GM23338 (cell line): ENCODE results near the gene ZNF83. TPM values are rescaled to one million over a fixed set of nuclear protein-coding genes. Genes with fewer than 3 reads are reported as not detected.

Experiments
- ATAC-seq: fragments of 200-7000 bp; cut with Tn5 transposase; 3 replicates; pipeline ENCODE4 v1.9.1; 2020
- DNase-seq: peaks from one replicate; pipeline ENCODE4 v3.0.0-alpha.2; 2015; ENCODE audit warnings: low spot score
- H2AFZ ChIP-seq: fragments of 200-600 bp; sonication (generic); 2 replicates; pipeline ENCODE4 v1.8.0; 2016; ENCODE audit warnings: antibody characterized with exemption, mild to moderate bottlenecking, moderate library complexity
- H3F3A ChIP-seq: fragments of 200-600 bp; sonication (generic); replicated peaks from 2 replicates; pipeline ENCODE4 v1.8.0; 2017; ENCODE audit warnings: antibody characterized with exemption, mixed run types, low read depth
- H3K27ac ChIP-seq: fragments of 200-600 bp; sonication (generic); 2 replicates; pipeline ENCODE4 v1.6.1; 2016; ENCODE audit warnings: low read depth
- H3K27me3 ChIP-seq: fragments of 200-600 bp; sonication (generic); 2 replicates; pipeline ENCODE4 v1.8.0; 2016; ENCODE audit warnings: mild to moderate bottlenecking, mixed run types, moderate library complexity; ENCODE audit not compliant: insufficient read depth
- H3K36me3 ChIP-seq: fragments of 200-600 bp; sonication (generic); 2 replicates; pipeline ENCODE4 v1.8.0; 2016; ENCODE audit warnings: mild to moderate bottlenecking; ENCODE audit not compliant: insufficient read depth
- H3K4me1 ChIP-seq: fragments of 200-600 bp; sonication (generic); 2 replicates; pipeline ENCODE4 v1.8.0; 2016; ENCODE audit warnings: mild to moderate bottlenecking, moderate library complexity; ENCODE audit not compliant: insufficient read depth
- H3K4me2 ChIP-seq: fragments of 200-600 bp; sonication (generic); 2 replicates; pipeline ENCODE4 v1.7.1; 2017; ENCODE audit warnings: mixed run types
- H3K4me3 ChIP-seq: fragments of 200-600 bp; sonication (generic); 2 replicates; pipeline ENCODE4 v1.6.1; 2016; ENCODE audit warnings: mixed run types
- H3K79me2 ChIP-seq: fragments of 200-600 bp; sonication (generic); replicated peaks from 2 replicates; pipeline ENCODE4 v1.8.0; 2017; ENCODE audit warnings: mild to moderate bottlenecking; ENCODE audit not compliant: insufficient read depth
- H3K9me2 ChIP-seq: fragments of 200-600 bp; sonication (generic); 2 replicates; pipeline ENCODE4 v1.8.0; 2017; ENCODE audit not compliant: insufficient read depth
- H4K20me1 ChIP-seq: fragments of 200-600 bp; sonication (generic); replicated peaks from 2 replicates; pipeline ENCODE4 v1.8.0; 2017; ENCODE audit warnings: mild to moderate bottlenecking; ENCODE audit not compliant: insufficient read depth
- H3K27ac Mint-ChIP-seq: 2 replicates; pipeline ENCODE4 v1.8.0; 2020; ENCODE audit warnings: inconsistent platforms, mild to moderate bottlenecking, moderate library complexity, mixed read lengths
- H3K27me3 Mint-ChIP-seq: 3 replicates; pipeline ENCODE4 v1.8.0; 2022; ENCODE audit warnings: low read depth, mild to moderate bottlenecking, moderate library complexity, mixed read lengths, inconsistent platforms; ENCODE audit not compliant: insufficient read depth, poor library complexity
- H3K36me3 Mint-ChIP-seq: 3 replicates; pipeline ENCODE4 v1.8.0; 2021; ENCODE audit warnings: low read depth, mild to moderate bottlenecking, inconsistent platforms, moderate library complexity, mixed read lengths
- H3K4me1 Mint-ChIP-seq: 3 replicates; pipeline ENCODE4 v1.8.0; 2020; ENCODE audit warnings: mild to moderate bottlenecking, inconsistent platforms, mixed read lengths
- H3K4me3 Mint-ChIP-seq: 3 replicates; pipeline ENCODE4 v1.8.0; 2021; ENCODE audit warnings: moderate library complexity, mild to moderate bottlenecking, inconsistent platforms, mixed read lengths
- H3K9me3 Mint-ChIP-seq: 3 replicates; pipeline ENCODE4 v1.8.0; 2020; ENCODE audit warnings: moderate library complexity, mild to moderate bottlenecking, inconsistent platforms, mixed read lengths
- EZH2 ChIP-seq: fragments of 200-600 bp; sonication (generic); IDR thresholded peaks from one replicate; pipeline ENCODE4 v1.8.0; 2017; ENCODE audit warnings: antibody characterized with exemption, mild to moderate bottlenecking, low read depth; ENCODE audit not compliant: unreplicated experiment
- EZH2phosphoT487 ChIP-seq: fragments of 200-600 bp; sonication (generic); IDR thresholded peaks from one replicate; pipeline ENCODE4 v1.8.1; 2018; ENCODE audit warnings: antibody characterized with exemption; ENCODE audit not compliant: unreplicated experiment
- JUNB ChIP-seq: IDR thresholded peaks from one replicate; pipeline ENCODE4 v1.6.1; 2016; ENCODE audit warnings: antibody characterized with exemption; ENCODE audit not compliant: unreplicated experiment
- NANOG ChIP-seq: IDR thresholded peaks from 2 replicates; pipeline ENCODE4 v1.6.1; 2016; ENCODE audit warnings: antibody characterized with exemption, borderline replicate concordance
- POLR2AphosphoS5 ChIP-seq: IDR thresholded peaks from 2 replicates; pipeline ENCODE4 v1.6.1; 2016; ENCODE audit warnings: antibody characterized with exemption, low read depth
- STAT1 ChIP-seq: IDR thresholded peaks from one replicate; pipeline ENCODE4 v1.6.1; 2016; ENCODE audit warnings: antibody characterized with exemption; ENCODE audit not compliant: unreplicated experiment
- ZNF114 ChIP-seq: fragments of 250-450 bp; sonication (Bioruptor Pico); IDR thresholded peaks from 2 replicates; pipeline ENCODE4 v1.5.0; 2020; ENCODE audit warnings: mild to moderate bottlenecking, moderate library complexity
- polyA plus RNA-seq: library from polyadenylated mRNA; unstranded; fragments of >200 nt; fragmentation: Nextera tagmentation; extraction: Ambion mirVana; gene quantifications from 2 replicates; pipeline ENCODE4 v1.2.1, GENCODE V29; 2016
- total RNA-seq: library from RNA; depleted of rRNA; stranded (reverse); fragments of >200 nt; shearing (Covaris generic); gene quantifications from 2 replicates; pipeline ENCODE4 v1.2.3, GENCODE V29; 2014
- TF ChIP-seq, protein P1 (sequence below): IDR thresholded peaks from one replicate; pipeline ENCODE4 v1.6.1; 2018; ENCODE audit warnings: antibody characterized with exemption; ENCODE audit not compliant: unreplicated experiment
- TF ChIP-seq, protein P2 (sequence below), 2 experiments: fragments of 200-600 bp in 1 of 2; sonication (generic) in 1 of 2; conservative IDR thresholded peaks; 2 replicates each; pipeline versions ENCODE4 v1.5.1 to v1.6.1; 2016 to 2017; ENCODE audit warnings: antibody characterized with exemption in 2 of 2, low read depth in 2 of 2, mild to moderate bottlenecking in 2 of 2, moderate library complexity in 1 of 2

ZNF83 gene
- total and polyA plus RNA-seq, 2 experiments from 2014 or later: 16.2 to 25.0 TPM

DNA sequence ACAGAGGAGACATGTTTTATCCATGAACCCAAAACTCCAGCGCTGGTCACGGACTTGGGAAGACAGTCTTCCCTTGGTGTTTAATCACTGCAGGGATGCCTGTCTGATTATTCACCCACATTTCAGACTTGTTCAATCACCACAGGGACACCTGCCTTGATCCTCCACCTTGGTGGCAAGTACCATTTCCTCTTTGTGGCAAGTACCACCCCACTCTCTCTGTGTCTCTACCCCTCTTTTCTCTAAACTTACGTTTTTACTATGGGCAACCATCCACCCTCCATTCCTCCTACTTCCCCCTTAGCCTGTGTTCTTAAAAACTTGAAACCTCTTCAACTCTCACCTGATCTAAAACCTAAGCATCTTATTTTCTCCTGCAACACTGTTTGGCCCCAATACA is 16.8 kb downstream of the ZNF83 start (continued):
- TF ChIP-seq, protein P1, sequence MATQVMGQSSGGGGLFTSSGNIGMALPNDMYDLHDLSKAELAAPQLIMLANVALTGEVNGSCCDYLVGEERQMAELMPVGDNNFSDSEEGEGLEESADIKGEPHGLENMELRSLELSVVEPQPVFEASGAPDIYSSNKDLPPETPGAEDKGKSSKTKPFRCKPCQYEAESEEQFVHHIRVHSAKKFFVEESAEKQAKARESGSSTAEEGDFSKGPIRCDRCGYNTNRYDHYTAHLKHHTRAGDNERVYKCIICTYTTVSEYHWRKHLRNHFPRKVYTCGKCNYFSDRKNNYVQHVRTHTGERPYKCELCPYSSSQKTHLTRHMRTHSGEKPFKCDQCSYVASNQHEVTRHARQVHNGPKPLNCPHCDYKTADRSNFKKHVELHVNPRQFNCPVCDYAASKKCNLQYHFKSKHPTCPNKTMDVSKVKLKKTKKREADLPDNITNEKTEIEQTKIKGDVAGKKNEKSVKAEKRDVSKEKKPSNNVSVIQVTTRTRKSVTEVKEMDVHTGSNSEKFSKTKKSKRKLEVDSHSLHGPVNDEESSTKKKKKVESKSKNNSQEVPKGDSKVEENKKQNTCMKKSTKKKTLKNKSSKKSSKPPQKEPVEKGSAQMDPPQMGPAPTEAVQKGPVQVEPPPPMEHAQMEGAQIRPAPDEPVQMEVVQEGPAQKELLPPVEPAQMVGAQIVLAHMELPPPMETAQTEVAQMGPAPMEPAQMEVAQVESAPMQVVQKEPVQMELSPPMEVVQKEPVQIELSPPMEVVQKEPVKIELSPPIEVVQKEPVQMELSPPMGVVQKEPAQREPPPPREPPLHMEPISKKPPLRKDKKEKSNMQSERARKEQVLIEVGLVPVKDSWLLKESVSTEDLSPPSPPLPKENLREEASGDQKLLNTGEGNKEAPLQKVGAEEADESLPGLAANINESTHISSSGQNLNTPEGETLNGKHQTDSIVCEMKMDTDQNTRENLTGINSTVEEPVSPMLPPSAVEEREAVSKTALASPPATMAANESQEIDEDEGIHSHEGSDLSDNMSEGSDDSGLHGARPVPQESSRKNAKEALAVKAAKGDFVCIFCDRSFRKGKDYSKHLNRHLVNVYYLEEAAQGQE: no peak
- TF ChIP-seq STAT1 (no peak), ZNF114 (CRISPR knock-in tag) (no peak), NANOG (no peak), EZH2 (no peak), POLR2AphosphoS5 (no peak)

DNA sequence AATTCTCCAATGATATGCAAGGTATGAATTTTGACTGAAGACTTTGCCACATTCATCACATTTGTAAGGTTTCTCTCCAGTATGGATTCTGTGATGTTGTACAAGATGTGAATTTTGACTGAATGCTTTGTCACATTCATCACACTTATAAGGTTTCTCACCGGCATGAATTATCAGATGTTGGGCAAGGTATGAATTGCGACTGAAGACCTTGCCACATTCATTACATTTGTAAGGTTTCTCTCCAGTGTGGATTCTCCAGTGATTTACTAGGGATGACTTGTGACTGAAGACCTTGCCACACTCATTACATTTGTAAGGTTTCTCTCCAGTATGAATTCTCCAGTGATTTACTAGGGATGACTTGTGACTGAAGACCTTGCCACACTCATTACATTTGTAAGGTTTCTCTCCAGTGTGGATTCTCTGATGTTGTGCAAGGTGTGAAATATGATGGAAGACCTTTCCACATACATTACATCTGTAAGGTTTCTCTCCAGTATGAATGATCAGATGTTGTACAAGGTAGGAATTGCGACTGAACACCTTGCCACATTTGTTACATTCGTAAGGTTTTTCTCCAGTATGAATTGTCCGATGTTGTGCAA is 24.8 kb downstream of the ZNF83 start:
- ATAC-seq: no peak
- peaks cover 76% of the 10 kb centered on the region for H3K36me3 Mint-ChIP-seq
- peaks cover 27% of the 10 kb centered on the region for H3K79me2 ChIP-seq
- TF ChIP-seq STAT1 (no peak), EZH2phosphoT487 (no peak), EZH2 (no peak), POLR2AphosphoS5 (no peak), JUNB (no peak), ZNF114 (CRISPR knock-in tag) (no peak)
- TF ChIP-seq, protein P2, sequence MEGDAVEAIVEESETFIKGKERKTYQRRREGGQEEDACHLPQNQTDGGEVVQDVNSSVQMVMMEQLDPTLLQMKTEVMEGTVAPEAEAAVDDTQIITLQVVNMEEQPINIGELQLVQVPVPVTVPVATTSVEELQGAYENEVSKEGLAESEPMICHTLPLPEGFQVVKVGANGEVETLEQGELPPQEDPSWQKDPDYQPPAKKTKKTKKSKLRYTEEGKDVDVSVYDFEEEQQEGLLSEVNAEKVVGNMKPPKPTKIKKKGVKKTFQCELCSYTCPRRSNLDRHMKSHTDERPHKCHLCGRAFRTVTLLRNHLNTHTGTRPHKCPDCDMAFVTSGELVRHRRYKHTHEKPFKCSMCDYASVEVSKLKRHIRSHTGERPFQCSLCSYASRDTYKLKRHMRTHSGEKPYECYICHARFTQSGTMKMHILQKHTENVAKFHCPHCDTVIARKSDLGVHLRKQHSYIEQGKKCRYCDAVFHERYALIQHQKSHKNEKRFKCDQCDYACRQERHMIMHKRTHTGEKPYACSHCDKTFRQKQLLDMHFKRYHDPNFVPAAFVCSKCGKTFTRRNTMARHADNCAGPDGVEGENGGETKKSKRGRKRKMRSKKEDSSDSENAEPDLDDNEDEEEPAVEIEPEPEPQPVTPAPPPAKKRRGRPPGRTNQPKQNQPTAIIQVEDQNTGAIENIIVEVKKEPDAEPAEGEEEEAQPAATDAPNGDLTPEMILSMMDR (conservative IDR thresholded peaks at IDR 0.05; ENCODE audit: low read depth in 2 of 2): no peak
- TF ChIP-seq, protein P1: no peak

More for the DNA sequence above, 24.8 kb downstream of the ZNF83 start:
- Histone ChIP-seq H3F3A (no peaks in the 10 kb centered on the region), H3K4me3 (no peak overlapping the region), H2AFZ (no peak overlapping the region), H4K20me1 (peaks cover 10% of the 10 kb centered on the region), H3K4me1 (no peaks in the 10 kb centered on the region), H3K27ac (no peak overlapping the region), H3K9me2 (no peaks in the 10 kb centered on the region), H3K4me2 (no peak overlapping the region), H3K27me3 (no peaks in the 10 kb centered on the region), H3K36me3 (peaks cover 18% of the 10 kb centered on the region)
- no peak for DNase-seq
- peaks cover 44% of the 10 kb centered on the region for H3K9me3 Mint-ChIP-seq
- no peaks in the 10 kb centered on the region for H3K4me1 Mint-ChIP-seq
- H3K27me3 Mint-ChIP-seq: no peaks in the 10 kb centered on the region
- H3K27ac Mint-ChIP-seq: no peak overlapping the region
- no peak overlapping the region for H3K4me3 Mint-ChIP-seq
